Testis (tissue), 2 donors: Measurements from ENCODE around the gene PROC.

Source experiments
- CTCF ChIP-seq, 3 experiments: fragments of 450-650 bp in 2 of 3; fragments of 200-600 bp in 1 of 3; sonication (generic) in 1 of 3; IDR thresholded peaks; one replicate each; pipeline ENCODE4 v1.5.1; 2016 to 2019; ENCODE audit warnings: antibody characterized with exemption in 3 of 3, mild to moderate bottlenecking in 2 of 3, moderate library complexity in 1 of 3
- POLR2A ChIP-seq: fragments of 450-650 bp; IDR thresholded peaks from one replicate; pipeline ENCODE4 v1.6.1; 2017; ENCODE audit warnings: antibody characterized with exemption, mild to moderate bottlenecking, moderate library complexity

GRCh38 chr2:127423880-127424279 lies 5.7 kb downstream of the PROC start:
- TF ChIP-seq CTCF (IDR thresholded peaks at IDR 0.05) (no peak), POLR2A (no peak)
